K562 (cell line): Measurements from ENCODE around the gene PYROXD2. TPM values are rescaled to one million over a fixed set of nuclear protein-coding genes. Genes with fewer than 3 reads are reported as not detected.

Experiments used
- ATF4 ChIP-seq: fragments of 450-650 bp; formaldehyde crosslinking; IDR thresholded peaks from 2 replicates; pipeline ENCODE4 v1.4.0; 2022; ENCODE audit warnings: mild to moderate bottlenecking, moderate library complexity
- BDP1 ChIP-seq: IDR thresholded peaks from 3 replicates; pipeline ENCODE4 v1.6.1; 2011; ENCODE audit not compliant: insufficient read length, insufficient read depth
- CBFA2T3 ChIP-seq: fragments of 450-650 bp; IDR thresholded peaks from 2 replicates; pipeline ENCODE4 v1.6.1; 2017
- CREB3 ChIP-seq: fragments of 450-650 bp; conservative IDR thresholded peaks from 2 replicates; pipeline ENCODE4 v1.6.1; 2016; ENCODE audit warnings: missing genetic modification characterization, low read depth, mild to moderate bottlenecking, missing compliant biosample characterization, moderate library complexity
- E2F8 ChIP-seq: fragments of 450-650 bp; IDR thresholded peaks from 2 replicates; pipeline ENCODE4 v1.7.1; 2018; ENCODE audit warnings: mild to moderate bottlenecking, low read depth; ENCODE audit not compliant: partially characterized antibody
- GABPA ChIP-seq: fragments of 200-800 bp; sonication (Bioruptor generic); conservative IDR thresholded peaks from 2 replicates; pipeline ENCODE4 v1.6.1; 2016; ENCODE audit warnings: low read depth, missing genetic modification characterization, missing compliant biosample characterization
- GABPB2 ChIP-seq: fragments of 250-450 bp; sonication (Bioruptor Pico); conservative IDR thresholded peaks from 2 replicates; pipeline ENCODE4 v1.5.1; 2021; ENCODE audit warnings: mild to moderate bottlenecking
- HNRNPH1 ChIP-seq: fragments of 200-400 bp; formaldehyde crosslinking; optimal IDR thresholded peaks from 2 replicates; pipeline ENCODE3; 2017; ENCODE audit warnings: low read depth, mild to moderate bottlenecking, low read length, moderate library complexity
- KDM5B ChIP-seq: fragments of 200-600 bp; sonication (generic); IDR thresholded peaks from 2 replicates; pipeline ENCODE4 v1.6.1; 2012; ENCODE audit warnings: low read depth, mild to moderate bottlenecking, moderate library complexity, low read length, control low read depth, inconsistent platforms; ENCODE audit not compliant: insufficient replicate concordance
- MAZ ChIP-seq, 2 experiments: fragments of 450-650 bp in 1 of 2; sonication (generic) in 1 of 2; formaldehyde crosslinking; IDR thresholded peaks in 1 of 2; conservative IDR thresholded peaks in 1 of 2; 2 replicates each; pipeline versions ENCODE4 v1.4.0 to v1.5.0; 2020; ENCODE audit warnings: mild to moderate bottlenecking in 1 of 2, missing genetic modification reagents in 1 of 2
- NRF1 ChIP-seq, 2 experiments: fragments of 450-650 bp; IDR thresholded peaks in 1 of 2; conservative IDR thresholded peaks in 1 of 2; 2 replicates each; pipeline ENCODE4 v1.6.1; 2014; ENCODE audit warnings: mild to moderate bottlenecking in 2 of 2
- PHF8 ChIP-seq: fragments of 200-600 bp; sonication (generic); IDR thresholded peaks from 2 replicates; pipeline ENCODE4 v1.6.1; 2012; ENCODE audit warnings: mixed run types, mild to moderate bottlenecking, inconsistent platforms, low read length, moderate library complexity, borderline replicate concordance
- PURB ChIP-seq: sonication (generic); formaldehyde crosslinking; IDR thresholded peaks from 2 replicates; pipeline ENCODE4 v1.9.0; 2021; ENCODE audit warnings: low read depth, mild to moderate bottlenecking, missing genetic modification reagents
- RBM39 ChIP-seq: fragments of 200-400 bp; formaldehyde crosslinking; optimal IDR thresholded peaks from 2 replicates; pipeline ENCODE3; 2018; ENCODE audit warnings: low read depth, low read length
- SMARCA4 ChIP-seq: fragments of 450-650 bp; IDR thresholded peaks from 2 replicates; pipeline ENCODE4 v1.6.1; 2016
- UBTF ChIP-seq, 2 experiments: IDR thresholded peaks; 2 replicates each; pipeline ENCODE4 v1.6.1; 2012; ENCODE audit warnings: improper control_type of control experiment in 2 of 2, low read depth in 2 of 2, low read length in 2 of 2, borderline replicate concordance in 1 of 2
- ZBED1 ChIP-seq: IDR thresholded peaks from 2 replicates; pipeline ENCODE4 v1.6.1; 2014
- ZNF121 ChIP-seq: sonication (generic); formaldehyde crosslinking; conservative IDR thresholded peaks from 2 replicates; pipeline ENCODE4 v1.8.0; 2022; ENCODE audit warnings: missing genetic modification reagents
- polyA plus RNA-seq, 8 experiments: library from polyadenylated mRNA; depleted of rRNA in 4 of 8; stranded (reverse) in 5 of 8; unstranded in 3 of 8; fragments of >200 nt; fragmentation: Nextera tagmentation in 2 of 8; fragmentation: Illumina TruSeq in 1 of 8; extraction: Ambion mirVana in 2 of 8; extraction: Trizol in 1 of 8; gene quantifications; 2 replicates each; pipeline versions ENCODE4 v1.2.1 to v1.2.3, GENCODE V29; 2011 to 2014; ENCODE audit warnings: inconsistent platforms in 1 of 8, missing spikeins in 1 of 8
- total RNA-seq, 7 experiments: library from RNA; depleted of rRNA in 6 of 7; stranded (reverse); fragments of >200 nt in 6 of 7; fragmentation: Illumina TruSeq in 2 of 7; extraction: Trizol in 2 of 7; gene quantifications; 2 replicates each; pipeline versions ENCODE4 v1.2.1 to v1.2.3, GENCODE V29; 2011 to 2021; ENCODE audit warnings: low replicate concordance in 1 of 7

Gene PYROXD2
- total and polyA plus RNA-seq, 9 of the 15 experiments (the other 6 are each of a cell fraction or from before 2014, with no cell fraction given): 0.14 to 1.4 (median 0.58) TPM

GRCh38 chr10:98414932-98415730 lies at the start of gene PYROXD2 (continued):
- TF ChIP-seq ATF4 (CRISPR knock-in tag) (no peak), BDP1 (no peak), ZNF121 (CRISPR knock-in tag) (no peak), MAZ (CRISPR knock-in tag; conservative IDR thresholded peaks at IDR 0.05 in 1 of 2, IDR thresholded peaks at IDR 0.05 in 1 of 2) (0 out of 4 replicates have a peak, but pooled peaks of 1 of the 2 experiments have one; percentile 22), GABPA (tag) (peak; percentile 62), SMARCA4 (no peak), KDM5B (peak; percentile 73), ZBED1 (no peak), E2F8 (peak; percentile 44), CREB3 (tag) (no peak), PHF8 (peak; percentile 72; the same call in 1 of the 2 replicates), NRF1 (conservative IDR thresholded peaks at IDR 0.05 in 1 of 2, IDR thresholded peaks at IDR 0.05 in 1 of 2) (0 out of 4 replicates have a peak, but pooled peaks of 1 of the 2 experiments have one; percentile 24), UBTF (IDR thresholded peaks at IDR 0.05; ENCODE audit: borderline replicate concordance in 1 of 2, low read depth in 2 of 2, low read length in 2 of 2) (0 out of 4 replicates have a peak, but pooled peaks of 1 of the 2 experiments have one; percentile 37), CBFA2T3 (0 out of 2 replicates have a peak, but pooled peaks have one; percentile 13), PURB (CRISPR knock-in tag) (no peak), HNRNPH1 (no peak), RBM39 (no peak), GABPB2 (CRISPR knock-in tag) (no peak)
